Right lobe of liver (tissue), 4 donors: ENCODE data around the gene SLX4IP.

Experiments used
- POLR2A ChIP-seq: fragments of 450-650 bp; IDR thresholded peaks from one replicate; pipeline ENCODE4 v1.6.1; 2017; ENCODE audit warnings: antibody characterized with exemption, mild to moderate bottlenecking
- TF ChIP-seq, protein P1 (sequence below), 4 donors: fragments of 200-600 bp in 3 of 4; fragments of 450-650 bp in 1 of 4; IDR thresholded peaks; one replicate each; pipeline versions ENCODE4 v1.5.1 to v1.8.0; 2016 to 2022; ENCODE audit warnings: antibody characterized with exemption in 4 of 4, mild to moderate bottlenecking in 2 of 4
- donor health status: DM: no; HTN: no; CAD: no.
- donor health status: DM: no; HTN: no; CAD: no.
- donor health status: DM: no; HTN: yes; CAD: no.

- TF ChIP-seq, protein P1, sequence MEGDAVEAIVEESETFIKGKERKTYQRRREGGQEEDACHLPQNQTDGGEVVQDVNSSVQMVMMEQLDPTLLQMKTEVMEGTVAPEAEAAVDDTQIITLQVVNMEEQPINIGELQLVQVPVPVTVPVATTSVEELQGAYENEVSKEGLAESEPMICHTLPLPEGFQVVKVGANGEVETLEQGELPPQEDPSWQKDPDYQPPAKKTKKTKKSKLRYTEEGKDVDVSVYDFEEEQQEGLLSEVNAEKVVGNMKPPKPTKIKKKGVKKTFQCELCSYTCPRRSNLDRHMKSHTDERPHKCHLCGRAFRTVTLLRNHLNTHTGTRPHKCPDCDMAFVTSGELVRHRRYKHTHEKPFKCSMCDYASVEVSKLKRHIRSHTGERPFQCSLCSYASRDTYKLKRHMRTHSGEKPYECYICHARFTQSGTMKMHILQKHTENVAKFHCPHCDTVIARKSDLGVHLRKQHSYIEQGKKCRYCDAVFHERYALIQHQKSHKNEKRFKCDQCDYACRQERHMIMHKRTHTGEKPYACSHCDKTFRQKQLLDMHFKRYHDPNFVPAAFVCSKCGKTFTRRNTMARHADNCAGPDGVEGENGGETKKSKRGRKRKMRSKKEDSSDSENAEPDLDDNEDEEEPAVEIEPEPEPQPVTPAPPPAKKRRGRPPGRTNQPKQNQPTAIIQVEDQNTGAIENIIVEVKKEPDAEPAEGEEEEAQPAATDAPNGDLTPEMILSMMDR (IDR thresholded peaks at IDR 0.05), result no peak
- TF ChIP-seq POLR2A, result no peak
These were observed 13.4 kb downstream of the SLX4IP start for GRCh38 chr20:10448270-10449156.
